HepG2 (cell line): ENCODE data around the gene VAV2. TPM values are rescaled to one million over a fixed set of nuclear protein-coding genes. Genes with fewer than 3 reads are reported as not detected.

Experiments
- ATF7-NPFF ChIP-seq: sonication (generic); formaldehyde crosslinking; IDR thresholded peaks from 2 replicates; pipeline ENCODE4 v1.8.1; 2023; ENCODE audit warnings: mild to moderate bottlenecking, low read depth, missing genetic modification reagents, moderate library complexity
- DDIT3 ChIP-seq: sonication (generic); formaldehyde crosslinking; IDR thresholded peaks from 2 replicates; pipeline ENCODE4 v1.4.0; 2020; ENCODE audit warnings: mild to moderate bottlenecking, missing genetic modification reagents
- DMAP1 ChIP-seq: IDR thresholded peaks from 2 replicates; pipeline ENCODE4 v1.6.1; 2016
- DPF2 ChIP-seq: sonication (generic); formaldehyde crosslinking; IDR thresholded peaks from 2 replicates; pipeline ENCODE4 v1.4.0; 2020; ENCODE audit warnings: mild to moderate bottlenecking, low read depth, missing genetic modification reagents, borderline replicate concordance
- FOXK1 ChIP-seq: sonication (generic); formaldehyde crosslinking; IDR thresholded peaks from 2 replicates; pipeline ENCODE4 v1.4.0; 2020; ENCODE audit warnings: low read depth, missing genetic modification reagents, borderline replicate concordance
- FOXP4 ChIP-seq: sonication (generic); formaldehyde crosslinking; IDR thresholded peaks from 2 replicates; pipeline ENCODE4 v1.4.0; 2020; ENCODE audit warnings: missing genetic modification reagents
- GLMP ChIP-seq: sonication (generic); formaldehyde crosslinking; IDR thresholded peaks from 2 replicates; pipeline ENCODE4 v1.9.0; 2021; ENCODE audit warnings: missing genetic modification reagents, mild to moderate bottlenecking, borderline replicate concordance
- GPN1 ChIP-seq: sonication (generic); formaldehyde crosslinking; IDR thresholded peaks from 2 replicates; pipeline ENCODE4 v1.5.1; 2020; ENCODE audit warnings: missing genetic modification reagents, borderline replicate concordance
- HIC2 ChIP-seq: sonication (generic); formaldehyde crosslinking; IDR thresholded peaks from 2 replicates; pipeline ENCODE4 v1.9.0; 2022; ENCODE audit warnings: low read depth, missing genetic modification reagents
- PAX8 ChIP-seq: sonication (generic); formaldehyde crosslinking; IDR thresholded peaks from 2 replicates; pipeline ENCODE4 v1.8.0; 2022; ENCODE audit warnings: mild to moderate bottlenecking, missing genetic modification reagents, borderline replicate concordance
- SYNCRIP ChIP-seq: fragments of 200-400 bp; formaldehyde crosslinking; IDR thresholded peaks from 2 replicates; pipeline ENCODE4 v1.6.1; 2018; ENCODE audit warnings: mild to moderate bottlenecking, low read depth, low read length; ENCODE audit not compliant: insufficient read depth
- ZFY ChIP-seq: sonication (generic); formaldehyde crosslinking; IDR thresholded peaks from 2 replicates; pipeline ENCODE4 v1.4.0; 2020; ENCODE audit warnings: missing genetic modification reagents
- ZMYM2 ChIP-seq: sonication (generic); formaldehyde crosslinking; IDR thresholded peaks from 2 replicates; pipeline ENCODE4 v1.8.0; 2022; ENCODE audit warnings: mild to moderate bottlenecking, missing genetic modification reagents
- ZNF674 ChIP-seq: sonication (generic); formaldehyde crosslinking; IDR thresholded peaks from 2 replicates; pipeline ENCODE4 v1.5.0; 2020; ENCODE audit warnings: low read depth, mild to moderate bottlenecking, missing genetic modification reagents
- polyA plus RNA-seq, 8 experiments: library from polyadenylated mRNA; depleted of rRNA in 3 of 8; stranded (reverse) in 7 of 8; unstranded in 1 of 8; fragments of >200 nt; fragmentation: Illumina TruSeq in 4 of 8; extraction: Trizol in 4 of 8; gene quantifications; 2 replicates each; pipeline versions ENCODE4 v1.2.1 to v1.2.3, GENCODE V29; 2011 to 2016; ENCODE audit warnings: low read depth in 4 of 8, missing spikeins in 1 of 8, mixed read lengths in 1 of 8; ENCODE audit not compliant: insufficient read depth in 1 of 8
- total RNA-seq, 5 experiments: library from RNA; depleted of rRNA; stranded (reverse); fragments of >200 nt; fragmentation: Illumina TruSeq; extraction: Trizol; gene quantifications; 2 replicates each; pipeline ENCODE4 v1.2.3, GENCODE V29; 2016; ENCODE audit warnings: low read depth in 1 of 5
- TF ChIP-seq, protein P1 (sequence below): sonication (generic); formaldehyde crosslinking; IDR thresholded peaks from 2 replicates; pipeline ENCODE4 v1.5.1; 2020; ENCODE audit warnings: mild to moderate bottlenecking, missing genetic modification reagents, borderline replicate concordance
- TF ChIP-seq, protein P2 (sequence below): sonication (generic); formaldehyde crosslinking; IDR thresholded peaks from 2 replicates; pipeline ENCODE4 v1.4.0; 2020; ENCODE audit warnings: missing genetic modification reagents, borderline replicate concordance

The VAV2 gene
- total and polyA plus RNA-seq, 2 of the 13 experiments (the other 11 are each of a cell fraction or from before 2014, with no cell fraction given), result 22.5 to 22.9 TPM

DNA sequence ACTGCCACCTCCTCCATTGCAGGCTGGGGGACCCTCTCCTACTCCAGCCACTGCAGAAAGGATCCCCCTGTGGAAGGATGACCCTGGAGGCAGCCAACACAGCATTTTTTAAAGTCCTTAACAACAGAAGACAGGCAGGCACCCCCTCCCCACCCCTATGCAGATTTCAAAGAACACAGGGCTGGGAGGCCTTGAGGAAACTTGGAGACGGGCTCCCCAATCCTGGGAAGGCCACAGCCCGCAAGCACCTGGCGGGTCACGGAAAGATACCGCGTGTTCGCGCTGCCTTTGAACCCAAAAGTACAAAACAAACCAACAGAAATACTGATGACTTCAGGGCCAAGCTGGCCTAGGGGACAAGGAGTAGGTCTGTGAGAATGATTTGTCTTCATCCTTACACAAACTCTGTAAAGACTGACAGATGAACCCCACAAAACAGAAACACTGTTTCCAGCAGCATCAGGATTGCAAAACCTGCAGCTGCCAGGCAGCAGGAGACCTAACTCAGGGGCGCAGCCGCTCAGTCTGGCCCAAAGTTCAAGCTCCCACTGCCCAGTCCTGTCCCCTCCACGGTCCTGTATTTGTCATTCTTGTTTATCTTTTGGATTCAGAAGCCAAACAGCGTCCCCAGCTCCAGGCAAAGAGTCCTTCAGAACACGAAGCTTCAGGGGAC lies 13.8 kb downstream of the VAV2 start (continued):
- TF ChIP-seq ATF7-NPFF (CRISPR knock-in tag), result no peak
- TF ChIP-seq DPF2, result peak; percentile 64
- TF ChIP-seq HIC2 (CRISPR knock-in tag), result peak; percentile 76
- TF ChIP-seq DDIT3, result no peak
- no peak for TF ChIP-seq SYNCRIP
- TF ChIP-seq ZNF674, result no peak
- no peak for TF ChIP-seq ZMYM2
- TF ChIP-seq GLMP (CRISPR knock-in tag), result no peak
- peak; percentile 42; the same call in 1 of the 2 replicates for TF ChIP-seq DMAP1 (CRISPR knock-in tag)
- no peak for TF ChIP-seq GPN1 (CRISPR knock-in tag)
- peak; percentile 89 for TF ChIP-seq FOXK1 (CRISPR knock-in tag)
- no peak for TF ChIP-seq PAX8
- TF ChIP-seq, protein P1, sequence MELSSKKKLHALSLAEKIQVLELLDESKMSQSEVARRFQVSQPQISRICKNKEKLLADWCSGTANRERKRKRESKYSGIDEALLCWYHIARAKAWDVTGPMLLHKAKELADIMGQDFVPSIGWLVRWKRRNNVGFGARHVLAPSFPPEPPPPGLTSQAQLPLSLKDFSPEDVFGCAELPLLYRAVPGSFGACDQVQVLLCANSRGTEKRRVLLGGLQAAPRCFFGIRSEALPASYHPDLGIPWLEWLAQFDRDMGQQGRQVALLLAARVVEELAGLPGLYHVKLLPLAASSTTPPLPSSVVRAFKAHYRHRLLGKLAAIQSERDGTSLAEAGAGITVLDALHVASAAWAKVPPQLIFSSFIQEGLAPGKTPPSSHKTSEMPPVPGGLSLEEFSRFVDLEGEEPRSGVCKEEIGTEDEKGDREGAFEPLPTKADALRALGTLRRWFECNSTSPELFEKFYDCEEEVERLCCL (CRISPR knock-in tag), result 0 out of 2 replicates have a peak, but pooled peaks have one; percentile 25
- TF ChIP-seq ZFY (CRISPR knock-in tag), result no peak
- TF ChIP-seq, protein P2, sequence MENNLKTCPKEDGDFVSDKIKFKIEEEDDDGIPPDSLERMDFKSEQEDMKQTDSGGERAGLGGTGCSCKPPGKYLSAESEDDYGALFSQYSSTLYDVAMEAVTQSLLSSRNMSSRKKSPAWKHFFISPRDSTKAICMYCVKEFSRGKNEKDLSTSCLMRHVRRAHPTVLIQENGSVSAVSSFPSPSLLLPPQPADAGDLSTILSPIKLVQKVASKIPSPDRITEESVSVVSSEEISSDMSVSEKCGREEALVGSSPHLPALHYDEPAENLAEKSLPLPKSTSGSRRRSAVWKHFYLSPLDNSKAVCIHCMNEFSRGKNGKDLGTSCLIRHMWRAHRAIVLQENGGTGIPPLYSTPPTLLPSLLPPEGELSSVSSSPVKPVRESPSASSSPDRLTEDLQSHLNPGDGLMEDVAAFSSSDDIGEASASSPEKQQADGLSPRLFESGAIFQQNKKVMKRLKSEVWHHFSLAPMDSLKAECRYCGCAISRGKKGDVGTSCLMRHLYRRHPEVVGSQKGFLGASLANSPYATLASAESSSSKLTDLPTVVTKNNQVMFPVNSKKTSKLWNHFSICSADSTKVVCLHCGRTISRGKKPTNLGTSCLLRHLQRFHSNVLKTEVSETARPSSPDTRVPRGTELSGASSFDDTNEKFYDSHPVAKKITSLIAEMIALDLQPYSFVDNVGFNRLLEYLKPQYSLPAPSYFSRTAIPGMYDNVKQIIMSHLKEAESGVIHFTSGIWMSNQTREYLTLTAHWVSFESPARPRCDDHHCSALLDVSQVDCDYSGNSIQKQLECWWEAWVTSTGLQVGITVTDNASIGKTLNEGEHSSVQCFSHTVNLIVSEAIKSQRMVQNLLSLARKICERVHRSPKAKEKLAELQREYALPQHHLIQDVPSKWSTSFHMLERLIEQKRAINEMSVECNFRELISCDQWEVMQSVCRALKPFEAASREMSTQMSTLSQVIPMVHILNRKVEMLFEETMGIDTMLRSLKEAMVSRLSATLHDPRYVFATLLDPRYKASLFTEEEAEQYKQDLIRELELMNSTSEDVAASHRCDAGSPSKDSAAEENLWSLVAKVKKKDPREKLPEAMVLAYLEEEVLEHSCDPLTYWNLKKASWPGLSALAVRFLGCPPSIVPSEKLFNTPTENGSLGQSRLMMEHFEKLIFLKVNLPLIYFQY (CRISPR knock-in tag), result peak; percentile 57; the same call in 1 of the 2 replicates
- TF ChIP-seq FOXP4 (CRISPR knock-in tag), result peak; percentile 83
